Loucy (cell line): ENCODE data around the gene TDP1.

Source experiments
- H2AFZ ChIP-seq: fragments of 200-600 bp; sonication (generic); 2 replicates; pipeline ENCODE4 v1.6.0; 2016; ENCODE audit warnings: antibody characterized with exemption, mild to moderate bottlenecking, low read length, moderate library complexity
- H3F3A ChIP-seq: fragments of 200-600 bp; 2 replicates; pipeline ENCODE4 v1.6.0; 2016; ENCODE audit warnings: antibody characterized with exemption, low read depth, mild to moderate bottlenecking
- H3K27me3 ChIP-seq: fragments of 200-600 bp; sonication (generic); 2 replicates; pipeline ENCODE4 v1.6.1; 2014; ENCODE audit warnings: low read length, mild to moderate bottlenecking; ENCODE audit not compliant: insufficient read depth, poor library complexity, severe bottlenecking
- H3K36me3 ChIP-seq: fragments of 200-600 bp; sonication (generic); 2 replicates; pipeline ENCODE4 v1.6.1; 2016; ENCODE audit warnings: low read length; ENCODE audit not compliant: insufficient read depth
- H3K4me1 ChIP-seq: fragments of 200-600 bp; sonication (generic); 2 replicates; pipeline ENCODE4 v1.5.1; 2014; ENCODE audit warnings: low read length, mild to moderate bottlenecking; ENCODE audit not compliant: insufficient read depth, poor library complexity, severe bottlenecking
- H3K4me2 ChIP-seq: fragments of 200-600 bp; sonication (generic); 2 replicates; pipeline ENCODE4 v1.6.0; 2014; ENCODE audit warnings: antibody characterized with exemption, low read length, low read depth, mild to moderate bottlenecking; ENCODE audit not compliant: poor library complexity, severe bottlenecking
- H3K4me3 ChIP-seq: fragments of 200-600 bp; sonication (generic); 2 replicates; pipeline ENCODE4 v1.5.1; 2014; ENCODE audit warnings: low read length, mild to moderate bottlenecking, mixed read lengths; ENCODE audit not compliant: poor library complexity, severe bottlenecking
- H3K79me2 ChIP-seq: fragments of 200-600 bp; sonication (generic); 2 replicates; pipeline ENCODE4 v1.6.1; 2014; ENCODE audit warnings: low read length; ENCODE audit not compliant: insufficient read depth
- H3K9ac ChIP-seq: fragments of 200-600 bp; sonication (generic); 2 replicates; pipeline ENCODE4 v1.6.0; 2014; ENCODE audit warnings: mild to moderate bottlenecking, low read depth, low read length, moderate library complexity; ENCODE audit not compliant: poor library complexity, severe bottlenecking
- H3K9me2 ChIP-seq: fragments of 200-600 bp; sonication (generic); replicated peaks from 2 replicates; pipeline ENCODE4 v1.6.1; 2016; ENCODE audit warnings: low read depth, low read length, mixed read lengths
- H3K9me3 ChIP-seq: fragments of 200-600 bp; sonication (generic); 2 replicates; pipeline ENCODE4 v1.6.1; 2014; ENCODE audit warnings: mild to moderate bottlenecking, antibody characterized with exemption, low read length, low read depth; ENCODE audit not compliant: insufficient read depth
- H4K20me1 ChIP-seq: fragments of 200-600 bp; sonication (generic); 2 replicates; pipeline ENCODE4 v1.6.0; 2014; ENCODE audit warnings: antibody characterized with exemption, low read length, mild to moderate bottlenecking; ENCODE audit not compliant: insufficient read depth, poor library complexity, severe bottlenecking
- CTCF ChIP-seq: fragments of 200-600 bp; sonication (generic); conservative IDR thresholded peaks from 2 replicates; pipeline ENCODE4 v1.5.1; 2014; ENCODE audit warnings: mild to moderate bottlenecking, antibody characterized with exemption, low read length
- EZH2phosphoT487 ChIP-seq: fragments of 200-600 bp; IDR thresholded peaks from 2 replicates; pipeline ENCODE4 v1.6.1; 2018; ENCODE audit warnings: antibody characterized with exemption, mild to moderate bottlenecking, moderate library complexity, borderline replicate concordance

TDP1 gene

GRCh38 chr14:89960914-89961313 lies 5.2 kb downstream of the TDP1 start:
- Histone ChIP-seq H3K79me2 (peaks cover 47% of the 10 kb centered on the region), H3K36me3 (peaks cover 17% of the 10 kb centered on the region; the same call in 1 of the 2 replicates), H3K4me2 (peak overlapping the region; percentile 56)

GRCh38 chr14:89963288-89963978 lies 7.7 kb downstream of the TDP1 start:
- Histone ChIP-seq H3K4me2 (no peak overlapping the region), H3F3A (peaks cover 9% of the 10 kb centered on the region), H3K9me2 (no peaks in the 10 kb centered on the region), H3K4me3 (no peak overlapping the region), H4K20me1 (peaks cover 26% of the 10 kb centered on the region), H3K36me3 (peaks cover 39% of the 10 kb centered on the region; the same call in 1 of the 2 replicates), H2AFZ (no peak overlapping the region), H3K9me3 (peaks cover 1% of the 10 kb centered on the region; the same call in 1 of the 2 replicates), H3K27me3 (no peaks in the 10 kb centered on the region), H3K9ac (no peak overlapping the region), H3K79me2 (peaks cover 22% of the 10 kb centered on the region), H3K4me1 (peaks cover 17% of the 10 kb centered on the region)
- TF ChIP-seq CTCF (no peak), EZH2phosphoT487 (no peak)

More at GRCh38 chr14:89960914-89961313, 5.2 kb downstream of the TDP1 start:
- Histone ChIP-seq H4K20me1 (peaks cover 27% of the 10 kb centered on the region), H3K4me1 (peaks cover 29% of the 10 kb centered on the region), H2AFZ (no peak overlapping the region), H3K27me3 (no peaks in the 10 kb centered on the region), H3K9me3 (peaks cover 7% of the 10 kb centered on the region; the same call in 1 of the 2 replicates), H3F3A (peaks cover 9% of the 10 kb centered on the region), H3K4me3 (no peak overlapping the region), H3K9me2 (no peaks in the 10 kb centered on the region), H3K9ac (no peak overlapping the region)
- no peak for TF ChIP-seq CTCF
- no peak for TF ChIP-seq EZH2phosphoT487

- Histone ChIP-seq H3K4me2 (no peak overlapping the region), H3K4me3 (no peak overlapping the region), H3K36me3 (peaks cover 48% of the 10 kb centered on the region; the same call in 1 of the 2 replicates), H4K20me1 (peaks cover 10% of the 10 kb centered on the region), H2AFZ (no peak overlapping the region), H3K9me2 (no peaks in the 10 kb centered on the region), H3K79me2 (peaks cover 14% of the 10 kb centered on the region), H3K9me3 (no peaks in the 10 kb centered on the region), H3K27me3 (no peaks in the 10 kb centered on the region), H3K9ac (no peak overlapping the region), H3F3A (no peaks in the 10 kb centered on the region), H3K4me1 (no peaks in the 10 kb centered on the region)
- TF ChIP-seq EZH2phosphoT487 (no peak), CTCF (no peak)
Measured at GRCh38 chr14:89965839-89966238, 10.1 kb downstream of the TDP1 start.
